Cardiac muscle cell (in vitro differentiated cells and primary cell): Measurements from ENCODE around the gene C4BPB. TPM values are rescaled to one million over a fixed set of nuclear protein-coding genes. Genes with fewer than 3 reads are reported as not detected.

ENCODE experiments used
- DNase-seq, 2 donors: peaks; one replicate each; pipeline versions ENCODE4 v3.0.0 to v3.0.0-alpha.2; 2010 to 2017; ENCODE audit warnings: low read depth in 1 of 2, low spot score in 1 of 2
- H3K27ac ChIP-seq: fragments of 200-600 bp; sonication (generic); 2 replicates; pipeline ENCODE4 v1.5.1; 2016
- H3K27me3 ChIP-seq: fragments of 200-600 bp; sonication (generic); 2 replicates; pipeline ENCODE4 v1.6.0; 2016; ENCODE audit warnings: control low read depth
- H3K36me3 ChIP-seq: fragments of 200-600 bp; sonication (generic); 2 replicates; pipeline ENCODE4 v1.5.1; 2016; ENCODE audit warnings: control low read depth
- H3K4me1 ChIP-seq: fragments of 200-600 bp; sonication (generic); 2 replicates; pipeline ENCODE4 v1.8.1; 2017; ENCODE audit warnings: low read depth, mild to moderate bottlenecking, mixed run types
- H3K4me3 ChIP-seq: fragments of 200-600 bp; sonication (generic); 2 replicates; pipeline ENCODE4 v1.5.1; 2016; ENCODE audit warnings: mild to moderate bottlenecking
- H3K9me3 ChIP-seq: fragments of 200-600 bp; sonication (generic); 2 replicates; pipeline ENCODE4 v1.5.1; 2017; ENCODE audit warnings: low read depth, mild to moderate bottlenecking, control low read depth
- CTCF ChIP-seq: IDR thresholded peaks from 2 replicates; pipeline ENCODE4 v1.5.1; 2012; ENCODE audit warnings: low read depth, mild to moderate bottlenecking, low read length
- polyA plus RNA-seq: library from polyadenylated mRNA; unstranded; fragments of >200 nt; fragmentation: Nextera tagmentation; extraction: Ambion mirVana; gene quantifications from 2 replicates; pipeline ENCODE4 v1.2.1, GENCODE V29; 2016
- total RNA-seq: library from RNA; depleted of rRNA; stranded (reverse); fragments of >200 nt; gene quantifications from 2 replicates; pipeline ENCODE4 v1.2.3, GENCODE V29; 2016

C4BPB gene
- total and polyA plus RNA-seq, 2 experiments from 2014 or later: not detected

GRCh38 chr1:207140536-207140935 is 51.9 kb downstream of the C4BPB start:
- TF ChIP-seq CTCF: no peak
- Histone ChIP-seq H3K9me3 (no peaks in the 10 kb centered on the region), H3K36me3 (no peaks in the 10 kb centered on the region), H3K4me3 (no peak overlapping the region), H3K4me1 (no peaks in the 10 kb centered on the region), H3K27ac (no peak overlapping the region), H3K27me3 (no peaks in the 10 kb centered on the region)
- no peak for DNase-seq

DNA sequence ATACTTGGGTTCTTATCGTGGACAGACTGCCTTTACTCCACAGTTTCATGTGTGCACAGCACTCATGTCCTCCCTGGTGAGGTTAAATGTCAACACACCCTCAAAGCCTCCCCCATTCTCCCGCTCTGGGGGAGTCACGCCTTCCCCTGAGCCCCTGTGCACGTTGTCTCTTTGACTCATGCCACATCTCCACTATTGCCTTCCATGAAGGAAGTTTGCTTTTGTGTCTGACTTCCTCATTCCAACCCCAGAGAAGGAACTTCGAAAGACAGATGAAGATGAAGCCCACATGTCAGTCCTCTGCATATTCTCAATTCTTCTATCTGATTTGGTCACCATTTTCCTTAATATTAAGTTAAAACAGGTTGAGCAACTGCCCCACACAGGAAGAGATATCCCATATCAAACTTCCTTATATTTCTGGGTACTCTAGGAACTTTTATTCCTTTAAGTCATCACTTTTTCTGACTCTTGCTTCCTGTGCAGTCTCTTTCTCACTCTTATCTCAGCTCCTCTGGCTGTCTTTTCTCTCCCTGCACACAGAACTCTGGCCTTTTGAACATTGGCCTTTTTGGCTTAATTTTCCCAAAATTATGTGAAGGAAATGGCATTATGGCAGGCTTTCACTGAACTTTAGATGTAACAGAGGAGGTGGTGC is 56.9 kb downstream of the C4BPB start:
- no peak overlapping the region for H3K27ac ChIP-seq
- H3K4me3 ChIP-seq: no peak overlapping the region
- H3K27me3 ChIP-seq: no peaks in the 10 kb centered on the region
- no peaks in the 10 kb centered on the region for H3K9me3 ChIP-seq
- no peaks in the 10 kb centered on the region for H3K4me1 ChIP-seq
- TF ChIP-seq CTCF: no peak
- H3K36me3 ChIP-seq: no peaks in the 10 kb centered on the region
- peak in 1 of 2 donors; percentile 6 for DNase-seq

Other genes starting within 250 kb of the C4BPB start
- not detected in 2 replicates for gene IL20, start 223.2 kb upstream of the C4BPB start, total RNA-seq
- gene IL20, start 223.2 kb upstream of the C4BPB start, polyA plus RNA-seq: not detected in 2 replicates
- gene IL24, start 191.4 kb upstream of the C4BPB start, total RNA-seq: not detected in 2 replicates
- not detected in 2 replicates for gene IL24, start 191.4 kb upstream of the C4BPB start, polyA plus RNA-seq
- not detected in 2 replicates for gene FCMR, start 166.9 kb upstream of the C4BPB start, total RNA-seq
- gene FCMR, start 166.9 kb upstream of the C4BPB start, polyA plus RNA-seq: not detected in 2 replicates
- not detected in 2 replicates for gene PIGR, start 142.4 kb upstream of the C4BPB start, total RNA-seq
- not detected in 2 replicates for gene PIGR, start 142.4 kb upstream of the C4BPB start, polyA plus RNA-seq
- gene FCAMR, start 118.4 kb upstream of the C4BPB start, total RNA-seq: not detected in 2 replicates
- gene FCAMR, start 118.4 kb upstream of the C4BPB start, polyA plus RNA-seq: not detected in 2 replicates
- 0.21 TPM in 2 replicates for gene C1orf116, start 56.1 kb upstream of the C4BPB start, total RNA-seq
- gene C1orf116, start 56.1 kb upstream of the C4BPB start, polyA plus RNA-seq: 0.29 TPM in 1 of 2 replicates, not detected in the other
- gene YOD1, start 37.7 kb upstream of the C4BPB start, total RNA-seq: 6.8 and 8.8 TPM in 2 replicates
- gene YOD1, start 37.7 kb upstream of the C4BPB start, polyA plus RNA-seq: 3.8 and 4.3 TPM in 2 replicates
- gene PFKFB2, start 35.6 kb upstream of the C4BPB start, total RNA-seq: 3.6 and 5.7 TPM in 2 replicates
- gene PFKFB2, start 35.6 kb upstream of the C4BPB start, polyA plus RNA-seq: 3.6 and 6.0 TPM in 2 replicates
- gene C4BPA, start 15.4 kb downstream of the C4BPB start, total RNA-seq: not detected in 2 replicates
- not detected in 2 replicates for gene C4BPA, start 15.4 kb downstream of the C4BPB start, polyA plus RNA-seq
- gene CD55, start 232.8 kb downstream of the C4BPB start, total RNA-seq: 14.6 and 19.4 TPM in 2 replicates
- gene CD55, start 232.8 kb downstream of the C4BPB start, polyA plus RNA-seq: 20.3 and 24.9 TPM in 2 replicates